Thymus (tissue), 11 donors: ENCODE data around the gene SLC5A2. TPM values are rescaled to one million over a fixed set of nuclear protein-coding genes. Genes with fewer than 3 reads are reported as not detected.
A peak's percentile ranks its signal among the peaks of the same experiment; 100 is the strongest.
"Not testable (repeated sequence)": the region's sequence is repeated elsewhere in the genome, so short reads cannot be mapped to it uniquely, and the experiment has no call there.

Experiments
- DNase-seq, 9 donors: peaks; one replicate each; pipeline ENCODE4 v3.0.0-alpha.2; 2013; ENCODE audit warnings: low spot score in 9 of 9, low read depth in 6 of 9, missing footprints in 1 of 9
- H3K27ac ChIP-seq, 2 donors: one replicate each; pipeline ENCODE4 v1.5.1; 2013; ENCODE audit warnings: control low read depth in 1 of 2, low read depth in 1 of 2, low read length in 1 of 2, mild to moderate bottlenecking in 1 of 2, moderate library complexity in 1 of 2
- H3K27me3 ChIP-seq, 2 donors: one replicate each; pipeline ENCODE4 v1.5.1; 2013; ENCODE audit warnings: low read length in 1 of 2; ENCODE audit not compliant: control insufficient read depth in 2 of 2, insufficient read depth in 1 of 2
- H3K36me3 ChIP-seq, 2 donors: one replicate each; pipeline ENCODE4 v1.5.1; 2013; ENCODE audit warnings: low read length in 1 of 2, mild to moderate bottlenecking in 1 of 2, moderate library complexity in 1 of 2; ENCODE audit not compliant: control insufficient read depth in 2 of 2, insufficient read depth in 2 of 2
- H3K4me1 ChIP-seq, 2 donors: one replicate each; pipeline ENCODE4 v1.5.1; 2013; ENCODE audit warnings: low read length in 2 of 2; ENCODE audit not compliant: control insufficient read depth in 2 of 2, insufficient read depth in 2 of 2
- H3K4me3 ChIP-seq, 2 donors: one replicate each; pipeline ENCODE4 v1.5.1; 2013; ENCODE audit warnings: low read length in 2 of 2, control low read depth in 1 of 2, mild to moderate bottlenecking in 1 of 2
- H3K9me3 ChIP-seq, 2 donors: one replicate each; pipeline ENCODE4 v1.5.1; 2013; ENCODE audit warnings: low read length in 1 of 2, mild to moderate bottlenecking in 1 of 2; ENCODE audit not compliant: control insufficient read depth in 2 of 2, insufficient read depth in 1 of 2
- WGBS: extraction: QIAGEN DNeasy Blood & Tissue Kit; methylation state at CpG from one replicate; pipeline ENCODE4 v1.1.7; 2013; 5-methylcytosine and 5-hydroxymethylcytosine counted together
- polyA plus RNA-seq: library from polyadenylated mRNA; stranded (reverse); fragments of 200-250 nt; gene quantifications from one replicate; pipeline ENCODE4 v1.2.3, GENCODE V29; 2013
- total RNA-seq: library from RNA; stranded (reverse); fragments of 120-200 nt; gene quantifications from one replicate; pipeline ENCODE4 v1.2.4, GENCODE V29; 2013
- donor health status: healthy.

Gene SLC5A2
- total and polyA plus RNA-seq, 2 donors: 0.14 to 2.8 TPM

DNA sequence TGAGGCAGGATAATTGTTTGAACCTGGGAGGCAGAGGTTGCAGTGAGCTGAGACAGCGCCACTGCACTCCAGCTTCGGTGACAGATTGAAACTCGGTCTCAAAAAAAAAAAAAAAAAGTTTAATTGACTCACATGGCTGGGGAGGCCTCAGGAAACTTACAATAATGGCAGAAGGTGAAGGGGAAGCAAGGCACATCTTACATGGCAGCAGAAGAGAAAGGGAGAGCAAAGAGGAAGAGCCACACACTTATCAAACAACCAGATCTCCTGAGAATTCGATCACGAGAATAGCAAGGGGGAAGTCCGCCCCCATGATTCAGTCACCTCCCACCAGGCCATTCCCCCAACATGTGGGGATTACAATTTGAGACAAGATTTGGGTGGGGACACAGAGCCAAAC lies 37.0 kb upstream of the SLC5A2 start:
- not testable (repeated sequence) for H3K4me1 ChIP-seq, DNase-seq, H3K4me3 ChIP-seq, H3K9me3 ChIP-seq, H3K36me3 ChIP-seq, H3K27ac ChIP-seq
- WGBS: 88% methylated on average over 6 of the region's 6 CpGs
- H3K27me3 ChIP-seq: peaks cover 3 to 16% of the 10 kb centered on the region in 2 donors

- peaks cover 3 to 9% of the 10 kb centered on the region in 2 donors for H3K4me1 ChIP-seq
These were observed 31.7 kb upstream of the SLC5A2 start for GRCh38 chr16:31451201-31451600.

DNA sequence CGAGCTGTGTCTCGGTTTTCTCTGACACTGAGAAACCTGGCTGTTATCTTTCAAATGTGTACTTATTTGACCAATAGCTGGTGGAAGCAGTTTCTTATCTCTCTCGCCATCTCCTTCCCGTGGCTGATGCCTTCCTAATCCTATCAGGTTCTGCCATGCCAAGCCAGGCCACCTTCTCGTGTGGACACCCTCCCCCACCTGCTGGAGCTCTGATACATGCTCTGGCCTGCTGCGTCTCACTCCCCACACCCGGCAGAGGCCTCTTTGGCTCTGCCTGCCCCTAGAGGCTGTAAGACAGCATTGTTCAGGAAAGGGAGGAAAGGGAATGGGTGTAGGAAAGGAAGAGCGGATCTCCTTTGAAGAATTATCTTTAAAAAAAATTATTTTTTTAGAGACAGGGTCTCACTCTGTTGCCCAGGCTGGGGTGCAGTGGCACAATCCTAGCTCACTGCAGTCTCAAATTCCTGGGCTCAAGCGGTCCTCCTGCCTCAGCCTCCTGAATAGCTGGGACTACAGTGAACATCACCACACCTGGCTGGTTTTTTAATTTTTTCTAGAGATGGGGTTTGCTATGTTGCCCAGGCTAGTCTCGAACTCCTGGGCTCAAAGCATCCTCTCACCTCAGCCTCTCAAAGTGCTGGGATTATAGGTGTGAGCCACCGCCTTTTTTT lies 31.1 kb upstream of the SLC5A2 start:
- H3K36me3 ChIP-seq: no peaks in the 10 kb centered on the region
- peak overlapping the region in 1 of 2 donors; percentile 0 for H3K27ac ChIP-seq
- WGBS: 68% methylated on average over 11 of the region's 11 CpGs
- no peak overlapping the region for H3K4me3 ChIP-seq
- no peaks in the 10 kb centered on the region for H3K9me3 ChIP-seq
- peaks cover 4 to 15% of the 10 kb centered on the region in 2 donors for H3K4me1 ChIP-seq
- no peak for DNase-seq
- no peaks in the 10 kb centered on the region for H3K27me3 ChIP-seq

More at GRCh38 chr16:31451201-31451600, 31.7 kb upstream of the SLC5A2 start:
- Histone ChIP-seq H3K27me3 (no peaks in the 10 kb centered on the region), H3K27ac (no peak overlapping the region), H3K4me3 (no peak overlapping the region), H3K9me3 (no peaks in the 10 kb centered on the region), H3K36me3 (no peaks in the 10 kb centered on the region)
- WGBS: 91% methylated on average over 5 of the region's 5 CpGs
- DNase-seq: no peak

- H3K4me3 ChIP-seq: no peak overlapping the region
- WGBS: 91% methylated on average over 3 of the region's 3 CpGs
- H3K9me3 ChIP-seq: no peaks in the 10 kb centered on the region
- no peaks in the 10 kb centered on the region for H3K36me3 ChIP-seq
- DNase-seq: no peak
- H3K4me1 ChIP-seq: peaks cover 10 to 23% of the 10 kb centered on the region in 2 donors
- no peaks in the 10 kb centered on the region for H3K27me3 ChIP-seq
- H3K27ac ChIP-seq: peak overlapping the region in 1 of 2 donors; percentile 74
These were observed 30.3 kb upstream of the SLC5A2 start for GRCh38 chr16:31452631-31453106.

DNA sequence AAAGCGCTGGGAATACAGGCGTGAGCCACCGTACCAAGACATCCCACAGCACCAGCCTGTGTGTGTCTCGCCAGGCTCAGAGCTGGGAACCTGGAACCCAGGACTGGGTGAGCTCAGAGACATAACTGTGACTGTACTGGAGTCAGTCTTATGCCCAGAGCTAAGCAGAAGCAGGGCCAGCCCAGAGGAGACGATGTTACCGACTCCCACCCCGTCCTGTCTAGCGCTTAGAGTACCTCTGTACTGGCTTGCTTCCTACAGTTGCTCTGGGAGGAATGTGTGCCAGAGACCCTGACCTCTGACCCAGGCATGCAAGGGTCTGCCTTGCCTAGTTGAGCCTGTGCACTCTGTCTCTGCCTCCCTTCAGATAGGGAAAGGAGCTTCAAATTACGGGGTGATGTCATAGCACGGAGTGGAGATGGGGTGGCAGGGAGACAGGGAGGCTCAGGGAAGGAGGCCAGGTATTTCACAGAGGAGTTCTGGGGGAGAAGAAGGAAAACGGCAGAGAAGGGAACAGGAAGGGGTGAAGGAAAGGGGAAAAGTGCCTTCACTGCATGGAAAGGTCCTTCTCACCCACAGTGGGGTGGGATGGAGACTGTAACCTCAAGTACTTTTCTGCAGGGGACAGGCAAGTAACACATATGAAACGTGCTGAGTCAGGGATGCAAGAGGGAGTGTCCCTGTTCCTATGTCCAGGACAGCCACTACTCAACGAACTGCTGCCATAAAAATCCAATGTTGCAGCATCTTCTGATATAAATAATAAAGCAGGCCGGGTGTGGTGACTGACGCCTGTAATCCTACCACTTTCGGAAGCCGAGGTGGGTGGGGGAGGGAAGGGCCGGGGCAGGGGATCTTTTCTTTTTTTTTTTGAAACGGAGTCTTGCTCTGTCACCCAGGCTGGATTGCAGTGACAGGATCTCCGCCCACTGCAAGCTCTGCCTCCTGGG lies 29.4 kb upstream of the SLC5A2 start:
- Histone ChIP-seq H3K9me3 (no peaks in the 10 kb centered on the region), H3K27me3 (no peaks in the 10 kb centered on the region), H3K4me3 (no peak overlapping the region), H3K4me1 (peaks cover 17 to 32% of the 10 kb centered on the region in 2 donors), H3K27ac (peak overlapping the region; percentile 41 to 78), H3K36me3 (no peaks in the 10 kb centered on the region)
- DNase-seq: no peak
- WGBS: 88% methylated on average over 20 of the region's 20 CpGs

- 77% methylated on average over 17 of the region's 17 CpGs for WGBS
These were observed 27.2 kb upstream of the SLC5A2 start for GRCh38 chr16:31455601-31456314.

DNA sequence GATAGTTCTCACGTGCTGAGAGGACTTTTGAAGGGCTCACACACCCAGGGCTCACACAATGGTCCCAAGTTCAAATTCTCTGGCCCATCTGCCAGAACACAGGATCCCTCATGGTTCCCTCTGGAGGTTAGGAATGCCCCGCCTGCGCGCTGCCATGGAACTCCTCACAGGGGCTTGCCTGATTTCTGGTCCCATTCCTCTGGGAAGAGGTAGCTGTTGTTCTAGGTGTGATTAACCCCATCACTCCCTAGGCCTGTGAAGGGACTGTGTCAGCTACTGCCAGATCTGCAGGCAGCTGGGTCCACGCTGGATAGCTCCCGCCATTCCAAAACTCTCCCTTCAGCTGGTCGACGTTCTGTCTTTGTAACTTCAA lies 25.9 kb upstream of the SLC5A2 start:
- Histone ChIP-seq H3K27ac (no peak overlapping the region), H3K36me3 (peaks cover 0 to under 1% of the 10 kb centered on the region in 2 donors), H3K9me3 (no peaks in the 10 kb centered on the region), H3K27me3 (no peaks in the 10 kb centered on the region), H3K4me1 (peaks cover 24 to 40% of the 10 kb centered on the region in 2 donors), H3K4me3 (no peak overlapping the region)
- 80% methylated on average over 8 of the region's 8 CpGs for WGBS
- no peak for DNase-seq

More at GRCh38 chr16:31455601-31456314, 27.2 kb upstream of the SLC5A2 start:
- H3K36me3 ChIP-seq: no peaks in the 10 kb centered on the region
- peak in 1 of 9 donors; percentile 59 for DNase-seq
- H3K27me3 ChIP-seq: no peaks in the 10 kb centered on the region
- peaks cover 24 to 40% of the 10 kb centered on the region in 2 donors for H3K4me1 ChIP-seq
- H3K4me3 ChIP-seq: no peak overlapping the region
- no peaks in the 10 kb centered on the region for H3K9me3 ChIP-seq
- H3K27ac ChIP-seq: no peak overlapping the region

DNA sequence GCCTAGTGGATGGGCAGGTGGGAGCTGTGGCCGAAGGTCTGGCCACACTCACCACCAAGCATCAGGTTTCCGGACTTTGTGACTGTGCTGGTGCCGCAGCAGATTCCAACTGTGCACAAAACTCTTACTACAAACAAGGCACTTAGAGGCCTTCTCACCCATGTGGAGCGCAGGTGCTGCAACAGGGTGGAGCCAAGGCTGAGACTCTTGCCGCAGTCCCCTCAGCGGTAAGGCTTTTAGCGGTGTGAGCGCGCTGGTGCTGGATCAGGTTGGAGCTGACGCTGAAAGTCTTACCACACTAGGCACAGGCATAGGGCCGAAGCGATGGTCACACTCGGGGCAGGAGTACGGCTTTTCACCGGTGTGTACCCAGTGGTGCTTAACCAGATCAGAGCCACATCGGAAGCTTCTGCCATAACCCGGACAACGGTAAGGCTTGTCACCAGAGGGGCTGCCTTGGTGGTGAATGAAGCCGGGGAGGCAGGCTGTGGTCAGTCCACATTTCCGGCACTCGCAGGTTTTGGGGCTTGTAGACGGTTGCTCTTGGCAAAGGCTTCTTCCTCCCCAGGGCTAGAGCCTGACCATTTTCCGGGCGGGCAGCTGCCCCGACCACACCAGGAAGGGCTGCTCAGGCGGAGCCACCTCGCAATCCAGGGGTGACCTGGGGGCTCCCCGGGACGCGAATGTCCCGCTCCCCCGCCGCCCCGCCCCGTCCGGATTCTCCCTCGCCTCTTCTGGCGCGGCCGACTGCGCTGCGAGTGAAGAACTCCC lies 24.7 kb upstream of the SLC5A2 start:
- no peaks in the 10 kb centered on the region for H3K9me3 ChIP-seq
- peak overlapping the region; percentile 79 for H3K4me3 ChIP-seq
- H3K4me1 ChIP-seq: peaks cover 24 to 36% of the 10 kb centered on the region in 2 donors
- peaks cover 9 to 10% of the 10 kb centered on the region in 2 donors for H3K36me3 ChIP-seq
- H3K27ac ChIP-seq: peak overlapping the region; percentile 100
- peak in 7 of 9 donors; percentile 42 to 87 (median 68) for DNase-seq
- WGBS: under 1% methylated on average over 42 of the region's 42 CpGs
- H3K27me3 ChIP-seq: no peaks in the 10 kb centered on the region
